ENCODE measurements around the gene KLC1.

- TF ChIP-seq POLR2A (IDR thresholded peaks at IDR 0.05; ENCODE audit: low read depth, low read length): no peak
- TF ChIP-seq POLR2AphosphoS5 (IDR thresholded peaks at IDR 0.05; ENCODE audit: low read depth, low read length): no peak
- no peak for TF ChIP-seq POU2F2 (IDR thresholded peaks at IDR 0.05; ENCODE audit: low read depth, low read length)
Measured at GRCh38 chr14:103749452-103749851, 120.4 kb downstream of the KLC1 start.

Measured in GM12891 (cell line).